ENCODE measurements around the gene RAB9A. TPM values are rescaled to one million over a fixed set of nuclear protein-coding genes. Genes with fewer than 3 reads are reported as not detected.
A peak's percentile ranks its signal among the peaks of the same experiment; 100 is the strongest.

The RAB9A gene
- total RNA-seq, 1 donor from 2014 or later = 15.0 TPM

- no peaks in the 10 kb centered on the region for H3K9me3 ChIP-seq
- H3K4me3 ChIP-seq = no peak overlapping the region
- intact Hi-C loops (cut with DNase I) = no loop called here
- no peak overlapping the region for H3K27ac ChIP-seq
- TF ChIP-seq POLR2AphosphoS5 (IDR thresholded peaks at IDR 0.05; ENCODE audit: insufficient read depth in 1 of 2, low read depth in 1 of 2) (no peak), CTCF (IDR thresholded peaks at IDR 0.05) (no peak), POLR2A (IDR thresholded peaks at IDR 0.05) (no peak)
- no peak for DNase-seq (ENCODE audit: extremely low spot score in 2 of 2)
- peaks cover 15% of the 10 kb centered on the region for H3K4me1 ChIP-seq
- no peaks in the 10 kb centered on the region for H3K36me3 ChIP-seq
- no peaks in the 10 kb centered on the region for H3K27me3 ChIP-seq
Measured at GRCh38 chrX:13649838-13650237, 39.1 kb upstream of the RAB9A start.

- no peak for DNase-seq (ENCODE audit: extremely low spot score in 2 of 2)
- TF ChIP-seq CTCF (IDR thresholded peaks at IDR 0.05) (no peak), POLR2AphosphoS5 (IDR thresholded peaks at IDR 0.05; ENCODE audit: insufficient read depth in 1 of 2, low read depth in 1 of 2) (no peak), POLR2A (IDR thresholded peaks at IDR 0.05) (no peak)
- no peak overlapping the region for H3K4me3 ChIP-seq
- no peak overlapping the region for H3K27ac ChIP-seq
- H3K4me1 ChIP-seq = peaks cover 15% of the 10 kb centered on the region
- intact Hi-C loops (cut with DNase I) = no loop called here
- H3K27me3 ChIP-seq = no peaks in the 10 kb centered on the region
- no peaks in the 10 kb centered on the region for H3K9me3 ChIP-seq
- H3K36me3 ChIP-seq = no peaks in the 10 kb centered on the region
Measured at GRCh38 chrX:13650318-13650717, 38.6 kb upstream of the RAB9A start.

GRCh38 chrX:13651150-13651549, 37.8 kb upstream of the RAB9A start:
- Histone ChIP-seq H3K36me3 (no peaks in the 10 kb centered on the region), H3K4me3 (no peak overlapping the region), H3K27me3 (no peaks in the 10 kb centered on the region), H3K27ac (no peak overlapping the region), H3K4me1 (peaks cover 15% of the 10 kb centered on the region), H3K9me3 (no peaks in the 10 kb centered on the region)
- intact Hi-C loops (cut with DNase I) = no loop called here
- DNase-seq (ENCODE audit: extremely low spot score in 2 of 2) = no peak
- no peak for TF ChIP-seq CTCF (IDR thresholded peaks at IDR 0.05)
- TF ChIP-seq POLR2A (IDR thresholded peaks at IDR 0.05) = no peak
- TF ChIP-seq POLR2AphosphoS5 (IDR thresholded peaks at IDR 0.05; ENCODE audit: insufficient read depth in 1 of 2, low read depth in 1 of 2) = no peak

- H3K9me3 ChIP-seq = no peaks in the 10 kb centered on the region
- H3K4me1 ChIP-seq = peaks cover 15% of the 10 kb centered on the region
- intact Hi-C loops (cut with DNase I) = no loop called here
- H3K4me3 ChIP-seq = peak overlapping the region; percentile 64 to 76
- H3K36me3 ChIP-seq = no peaks in the 10 kb centered on the region
- H3K27ac ChIP-seq = peak overlapping the region; percentile 80
- TF ChIP-seq POLR2A (IDR thresholded peaks at IDR 0.05) = no peak
- TF ChIP-seq CTCF (IDR thresholded peaks at IDR 0.05) = no peak
- no peak for TF ChIP-seq POLR2AphosphoS5 (IDR thresholded peaks at IDR 0.05; ENCODE audit: insufficient read depth in 1 of 2, low read depth in 1 of 2)
- no peaks in the 10 kb centered on the region for H3K27me3 ChIP-seq
- no peak for DNase-seq (ENCODE audit: extremely low spot score in 2 of 2)
Measured at GRCh38 chrX:13652287-13652793, 36.6 kb upstream of the RAB9A start.

- intact Hi-C loops (cut with DNase I) = no loop called here
- Histone ChIP-seq H3K4me1 (peaks cover 15% of the 10 kb centered on the region), H3K36me3 (no peaks in the 10 kb centered on the region), H3K27ac (peak within 1 kb of the TSS; percentile 80), H3K27me3 (no peaks in the 10 kb centered on the region), H3K4me3 (peak within 1 kb of the TSS; percentile 64 to 76), H3K9me3 (no peaks in the 10 kb centered on the region)
- peak in 1 of 2 donors; percentile 70 for TF ChIP-seq POLR2A (IDR thresholded peaks at IDR 0.05)
- TF ChIP-seq CTCF (IDR thresholded peaks at IDR 0.05) = no peak
- TF ChIP-seq POLR2AphosphoS5 (IDR thresholded peaks at IDR 0.05; ENCODE audit: insufficient read depth in 1 of 2, low read depth in 1 of 2) = peak; percentile 96 to 97
- peak in 1 of 2 donors; percentile 98 for DNase-seq (ENCODE audit: extremely low spot score in 2 of 2)
Measured at GRCh38 chrX:13652850-13653693, 35.9 kb upstream of the RAB9A start, which contains the start of gene TCEANC. Gene TCEANC (plus strand): TSS chrX:13653141. CDS start chrX:13662509, 9,368 bp downstream.
